GM21423 (cell line): Measurements from ENCODE around the gene NSL1.

Experiments
- ATAC-seq: cut with Tn5 transposase; IDR thresholded peaks from one replicate; pipeline ENCODE4 v1.9.1; 2021; ENCODE audit warnings: mild to moderate bottlenecking, moderate library complexity; ENCODE audit not compliant: unreplicated experiment

The NSL1 gene

DNA sequence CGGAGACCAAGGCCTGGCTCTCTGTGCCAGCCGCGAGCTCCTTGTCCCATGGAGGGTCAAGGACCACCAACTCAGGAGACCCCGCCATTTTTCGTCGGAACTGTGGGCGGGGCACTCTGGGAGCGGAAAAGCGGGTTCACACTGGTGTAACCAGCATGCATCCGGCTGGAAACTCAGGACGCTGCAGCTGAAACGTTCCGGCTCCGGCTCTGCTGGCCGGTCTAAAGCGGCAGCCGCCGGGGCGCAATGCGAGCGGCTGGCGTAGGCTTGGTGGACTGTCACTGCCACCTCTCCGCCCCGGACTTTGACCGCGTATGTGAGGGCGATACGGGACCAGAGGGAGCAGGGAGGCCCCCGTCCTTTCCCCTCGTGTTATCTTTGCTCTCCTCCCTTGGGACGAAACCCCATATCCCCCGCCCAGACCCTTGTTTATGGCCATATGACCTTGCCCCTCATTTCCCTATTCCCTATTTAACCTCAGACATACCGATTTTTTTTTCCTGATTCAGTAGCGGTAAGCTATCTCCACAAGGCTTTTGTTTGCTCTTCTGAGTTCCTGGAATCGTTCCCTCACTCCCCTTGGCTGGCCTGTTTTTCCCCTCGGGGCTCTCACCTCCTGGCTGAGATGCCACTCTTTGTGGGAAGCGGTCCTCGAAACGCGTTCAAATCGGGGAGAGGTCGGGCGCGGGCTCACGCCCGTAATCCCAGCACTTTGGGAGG is at the start of gene NSL1, which contains the start of gene TATDN3:
Gene NSL1 (minus strand): TSS at position 102 of the 720 bp plus-strand sequence. CDS start 14 bp downstream, at position 88.
Gene TATDN3 (plus strand): TSS at position 219 of the 720 bp plus-strand sequence. CDS start 28 bp downstream, at position 247.
- peak; percentile 68 for ATAC-seq

- ATAC-seq, result no peak
Measured at GRCh38 chr1:212838145-212838544, 46.6 kb upstream of the NSL1 start.

DNA sequence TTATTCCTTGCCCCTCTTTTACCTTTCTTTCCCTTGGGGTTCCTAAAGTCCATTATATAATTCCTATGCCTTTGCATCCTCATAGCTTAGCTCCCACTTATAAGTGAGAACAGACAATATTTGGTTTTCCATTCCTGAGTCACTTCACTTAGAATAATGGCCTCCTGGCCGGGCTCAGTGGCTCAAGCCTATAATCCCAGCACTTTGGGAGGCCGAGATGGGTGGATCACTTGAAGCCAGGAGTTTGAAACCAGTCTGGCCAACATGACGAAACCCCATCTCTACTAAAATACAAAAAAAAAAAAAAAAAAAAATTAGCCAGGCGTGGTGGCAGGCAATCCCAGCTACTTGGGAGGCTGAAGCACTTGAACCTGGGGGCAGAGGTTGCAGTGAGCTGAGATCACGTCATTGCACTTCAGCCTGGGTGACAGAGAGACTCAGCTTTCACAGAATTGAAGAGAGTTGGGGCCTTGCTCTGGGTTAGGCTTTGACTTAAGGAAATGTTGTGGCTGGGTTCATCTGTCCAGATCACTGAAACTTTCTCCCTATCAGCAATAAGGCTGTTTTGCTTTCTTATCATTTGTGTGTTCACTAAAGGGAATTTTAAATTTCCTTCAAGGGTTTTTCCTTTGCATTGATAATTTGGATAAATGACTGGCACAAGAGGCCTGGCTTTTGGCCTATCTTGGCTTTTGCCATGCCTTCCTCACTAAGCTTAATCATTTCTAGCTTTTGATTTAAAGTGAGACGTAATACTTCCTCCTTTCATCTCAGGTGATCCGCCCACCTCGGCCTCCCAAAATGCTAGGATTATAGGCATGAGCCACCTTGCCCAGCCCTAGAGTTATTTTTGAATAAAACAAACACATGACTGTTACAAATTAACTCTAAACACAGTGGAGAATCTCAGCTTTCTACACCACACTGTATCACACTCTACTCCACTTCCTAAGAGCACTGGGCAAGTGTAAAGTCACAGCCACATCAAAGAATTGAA is 41.9 kb upstream of the NSL1 start:
- peak; percentile 91 for ATAC-seq

DNA sequence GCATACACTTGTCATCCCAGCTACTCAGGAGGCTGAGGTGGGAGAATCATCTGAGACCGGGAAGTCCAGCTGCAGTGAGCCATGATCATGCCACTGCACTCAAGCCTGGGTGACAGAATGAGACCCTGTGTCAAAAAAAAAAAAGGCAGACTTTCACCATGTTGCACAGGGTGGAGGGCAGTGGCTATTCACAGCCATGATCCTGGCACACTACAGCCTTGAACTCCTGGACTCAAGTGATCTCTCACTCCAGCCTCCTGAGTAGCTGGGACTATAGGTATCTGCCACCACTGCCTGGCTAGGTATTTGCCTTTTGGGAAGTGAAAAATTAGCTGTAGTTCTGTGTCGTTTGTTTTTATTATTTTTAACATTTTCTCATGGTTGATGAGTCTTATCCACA is 36.8 kb upstream of the NSL1 start:
- ATAC-seq, result no peak

DNA sequence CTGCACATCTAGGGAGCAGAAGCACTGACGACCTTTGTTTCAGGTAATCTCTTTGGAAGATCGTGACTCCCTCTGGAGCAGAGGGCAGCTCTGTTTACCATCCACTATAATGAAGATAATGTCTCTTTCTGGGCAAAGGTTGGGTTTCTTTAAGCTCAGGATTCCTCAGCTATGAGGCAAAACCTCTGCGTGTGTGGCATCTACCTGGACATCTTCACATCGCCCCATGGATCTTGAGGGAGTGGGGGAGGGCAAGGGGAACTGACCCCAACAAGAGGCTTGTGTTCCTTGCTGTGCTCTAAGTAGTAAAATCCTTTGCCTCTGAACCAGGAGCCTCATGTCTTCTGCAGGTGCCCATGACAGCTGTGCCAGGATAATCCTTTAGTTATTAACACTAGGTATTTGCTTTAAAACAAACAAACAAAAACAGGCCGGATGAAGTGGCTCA is 36.3 kb upstream of the NSL1 start:
- ATAC-seq, result no peak

GRCh38 chr1:212827171-212827776 is 35.7 kb upstream of the NSL1 start:
- no peak for ATAC-seq

- no peak for ATAC-seq
Measured at GRCh38 chr1:212825798-212826452, 34.3 kb upstream of the NSL1 start.

GRCh38 chr1:212824201-212824600 is 32.6 kb upstream of the NSL1 start:
- no peak for ATAC-seq

- no peak for ATAC-seq
Measured at GRCh38 chr1:212822956-212823355, 31.4 kb upstream of the NSL1 start.

GRCh38 chr1:212820969-212821368 is 29.4 kb upstream of the NSL1 start:
- no peak for ATAC-seq

DNA sequence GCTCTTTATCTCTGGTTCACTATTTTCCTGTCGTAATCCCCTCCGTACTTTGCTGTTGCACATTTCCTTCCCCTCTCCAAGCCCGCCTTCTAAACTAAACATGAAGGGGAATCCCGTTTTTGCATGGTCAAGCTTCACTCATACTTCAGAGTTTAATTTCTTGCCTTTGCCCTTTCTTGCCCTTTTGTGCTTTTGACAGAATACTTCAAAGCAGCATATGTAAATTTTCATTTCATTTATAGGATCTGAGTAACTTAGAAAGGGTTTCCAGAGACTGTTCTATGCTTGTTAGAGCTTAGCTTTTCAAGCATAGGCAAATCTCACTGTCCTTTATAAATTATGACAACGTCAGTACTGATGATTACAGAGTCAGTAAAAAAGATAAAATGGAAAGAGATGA is 28.1 kb upstream of the NSL1 start:
- peak; percentile 65 for ATAC-seq

- ATAC-seq, result no peak
Measured at GRCh38 chr1:212816567-212817278, 25.1 kb upstream of the NSL1 start.

DNA sequence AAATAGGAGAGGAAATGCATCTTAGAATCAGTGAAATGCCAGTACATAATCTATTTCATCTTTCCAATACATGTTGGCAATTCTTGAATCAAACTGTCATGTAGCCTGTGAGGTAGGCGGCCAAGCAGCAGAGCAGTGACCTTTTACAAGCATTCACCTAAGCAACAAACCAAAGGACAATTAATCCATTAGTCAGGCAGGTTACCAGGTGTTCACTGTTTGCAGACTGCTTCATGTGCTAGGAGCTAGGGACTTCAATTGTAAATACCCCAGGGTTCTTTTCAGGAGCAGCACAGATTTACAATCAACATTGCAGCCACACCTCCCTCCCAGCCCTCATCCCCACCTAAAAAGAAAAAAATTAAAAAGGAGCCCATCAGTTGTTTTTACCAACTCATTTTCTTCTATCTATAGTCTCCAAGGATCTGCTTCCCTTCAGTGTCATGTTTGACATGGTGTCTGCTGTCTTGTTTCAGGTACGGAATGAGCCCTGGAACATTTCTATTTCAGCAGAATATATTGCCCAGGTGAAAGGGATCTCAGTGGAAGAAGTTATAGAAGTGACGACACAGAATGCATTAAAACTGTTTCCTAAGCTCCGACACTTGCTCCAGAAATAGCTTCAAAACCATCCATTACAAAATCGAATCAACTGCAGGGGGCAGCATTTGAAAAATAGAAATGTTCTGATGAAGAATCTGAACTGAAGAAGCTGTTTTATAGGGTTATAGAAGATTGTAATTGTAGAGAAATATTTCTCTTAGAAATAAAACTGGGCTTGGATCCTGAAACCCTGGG is 23.2 kb upstream of the NSL1 start:
- ATAC-seq, result no peak

DNA sequence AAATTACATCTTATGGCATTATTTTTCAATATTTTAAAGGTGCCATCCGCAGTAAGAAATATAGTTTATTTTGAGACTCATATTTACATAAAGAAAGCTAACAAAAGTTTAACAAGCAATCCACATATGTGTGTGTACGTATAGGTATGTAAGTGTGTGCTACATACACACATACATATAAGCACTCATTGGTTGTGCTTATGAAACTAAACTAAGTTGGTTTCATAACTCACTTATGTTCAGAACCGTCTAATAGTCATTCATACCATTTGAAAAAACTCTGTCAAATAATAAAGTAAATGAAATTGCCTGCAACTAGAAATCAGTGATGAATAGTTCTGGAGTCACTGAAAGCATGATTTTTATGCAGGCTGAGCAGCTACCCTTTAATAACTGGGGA is 14.2 kb upstream of the NSL1 start:
- ATAC-seq, result no peak

DNA sequence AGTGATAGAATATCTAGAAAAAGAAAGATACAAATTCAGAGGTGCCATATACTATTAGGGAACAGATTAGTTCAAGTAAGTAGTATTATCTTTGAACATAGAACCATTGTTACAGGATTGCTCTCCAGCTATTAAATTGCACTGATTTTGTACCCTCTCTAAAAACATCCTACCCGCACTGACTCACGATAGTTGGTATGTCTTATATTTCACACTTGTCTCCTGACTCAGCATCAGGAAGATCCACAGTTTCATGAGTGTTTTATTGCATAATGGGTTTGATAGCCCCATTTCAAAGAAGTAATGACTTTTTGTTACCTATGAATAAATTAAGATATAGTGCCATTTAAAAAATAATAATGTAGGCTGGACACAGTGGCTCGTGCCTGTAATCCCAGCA is 6.1 kb upstream of the NSL1 start:
- ATAC-seq, result no peak

DNA sequence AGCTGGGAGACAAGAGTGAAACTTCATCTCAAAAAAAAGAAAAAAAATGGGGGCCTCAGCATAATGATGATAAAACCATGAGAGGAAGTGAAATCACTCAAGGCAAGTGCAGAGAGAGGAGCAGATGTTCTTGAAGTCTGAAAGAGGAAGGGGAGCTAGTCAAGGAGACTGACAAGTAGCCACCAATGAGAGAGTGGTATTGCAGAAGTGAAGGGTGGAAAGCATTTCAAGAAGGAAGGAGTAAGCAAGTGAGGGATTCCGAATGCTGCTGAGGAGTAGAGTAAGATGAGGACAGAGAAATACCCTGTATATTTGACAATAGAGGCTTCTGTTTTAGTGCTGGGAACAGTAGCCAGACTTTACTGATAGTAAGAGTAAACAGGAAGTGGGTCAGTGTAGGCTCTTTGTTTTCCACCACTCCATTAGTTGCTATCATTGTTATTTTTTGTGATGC is 3.0 kb upstream of the NSL1 start:
- peak; percentile 78 for ATAC-seq

DNA sequence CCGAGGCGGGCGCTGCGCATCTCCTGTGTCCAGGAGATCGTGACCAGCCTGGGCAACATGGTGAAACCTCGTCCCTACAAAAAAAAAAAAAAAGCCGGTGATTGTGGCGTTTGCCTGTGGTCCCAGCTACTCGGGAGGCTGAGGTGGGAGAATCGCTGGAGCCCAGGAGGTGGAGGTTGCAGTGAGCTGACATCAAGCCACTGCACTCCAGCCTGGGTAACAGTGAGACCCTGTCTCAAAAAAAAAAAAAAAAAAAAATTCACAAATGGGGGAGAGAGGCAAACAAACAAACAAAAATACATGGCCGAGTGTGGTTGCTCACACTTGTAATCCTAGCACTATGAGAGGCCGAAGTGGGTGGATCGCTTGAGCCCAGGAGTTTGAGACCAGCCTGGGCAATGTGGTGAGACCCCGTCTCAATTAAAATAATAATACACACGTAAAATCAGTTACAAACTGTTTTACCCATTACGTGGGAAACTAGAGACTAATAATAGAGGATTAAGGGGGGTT is 875 bp upstream of the NSL1 start:
- no peak for ATAC-seq

GRCh38 chr1:212791261-212791675 is 309 bp downstream of the NSL1 start:
- ATAC-seq, result peak; percentile 30

GRCh38 chr1:212785871-212786270 is 5.7 kb downstream of the NSL1 start:
- no peak for ATAC-seq
